PC-3 (cell line): ENCODE measurements around the gene ZYX. TPM values are rescaled to one million over a fixed set of nuclear protein-coding genes. Genes with fewer than 3 reads are reported as not detected.

ENCODE experiments used
- ATAC-seq: fragments of 200-7000 bp; cut with Tn5 transposase; 2 replicates; pipeline ENCODE4 v1.9.1; 2020; ENCODE audit warnings: mild to moderate bottlenecking, moderate library complexity
- BruUV-seq: library from RNA; stranded (reverse); fragments of 400-500 nt; replicated peaks from 2 replicates; lab custom pipeline; 2021; lab: Mats Ljungman, UMichigan
- CTCF ChIA-PET: fragments of 300-600 bp; sonication (Branson Sonifier 250); formaldehyde crosslinking; loops from one replicate; lab custom pipeline; 2022; ENCODE audit warnings: antibody characterized with exemption; lab: Charles Lee
- POLR2A ChIA-PET: fragments of 300-600 bp; sonication (Branson Sonifier 250); formaldehyde crosslinking; loops from one replicate; lab custom pipeline; 2022; ENCODE audit warnings: antibody characterized with exemption; ENCODE audit not compliant: unreplicated experiment; lab: Charles Lee
- DNase-seq: peaks from one replicate; pipeline ENCODE4 v3.0.0-alpha.2; 2015
- H2AFZ ChIP-seq: fragments of 300-600 bp; sonication (generic); 2 replicates; pipeline ENCODE4 v1.6.0; 2016; ENCODE audit warnings: antibody characterized with exemption, low read length
- H3F3A ChIP-seq: fragments of 300-600 bp; sonication (generic); one replicate; pipeline ENCODE4 v1.6.0; 2017; ENCODE audit warnings: antibody characterized with exemption, low read length, control low read depth, mild to moderate bottlenecking; ENCODE audit not compliant: unreplicated experiment
- H3K27ac ChIP-seq: fragments of 300-600 bp; sonication (generic); 2 replicates; pipeline ENCODE4 v1.5.1; 2016; ENCODE audit warnings: mild to moderate bottlenecking, low read length
- H3K27me3 ChIP-seq: fragments of 300-600 bp; sonication (generic); 2 replicates; pipeline ENCODE4 v1.6.1; 2016; ENCODE audit warnings: low read length, mixed read lengths
- H3K36me3 ChIP-seq: fragments of 300-600 bp; sonication (generic); 2 replicates; pipeline ENCODE4 v1.6.1; 2016; ENCODE audit warnings: low read depth, mixed run types, low read length, mixed read lengths
- H3K4me1 ChIP-seq: fragments of 300-600 bp; sonication (generic); 2 replicates; pipeline ENCODE4 v1.5.1; 2016; ENCODE audit warnings: low read length; ENCODE audit not compliant: insufficient read depth
- H3K4me2 ChIP-seq: fragments of 300-600 bp; sonication (generic); 2 replicates; pipeline ENCODE4 v1.6.0; 2016; ENCODE audit warnings: low read length
- H3K4me3 ChIP-seq: fragments of 300-600 bp; sonication (generic); 2 replicates; pipeline ENCODE4 v1.5.1; 2016; ENCODE audit warnings: mild to moderate bottlenecking, low read length, mixed read lengths
- H3K79me2 ChIP-seq: fragments of 300-600 bp; sonication (generic); 2 replicates; pipeline ENCODE4 v1.6.1; 2017; ENCODE audit warnings: low read length, mixed read lengths
- H3K9ac ChIP-seq: fragments of 300-600 bp; sonication (generic); 2 replicates; pipeline ENCODE4 v1.6.0; 2016; ENCODE audit warnings: mild to moderate bottlenecking, low read length
- H3K9me2 ChIP-seq: fragments of 300-600 bp; sonication (generic); replicated peaks from 2 replicates; pipeline ENCODE4 v1.6.1; 2016; ENCODE audit warnings: mixed run types, low read length, mixed read lengths
- H3K9me3 ChIP-seq: fragments of 300-600 bp; sonication (generic); 2 replicates; pipeline ENCODE4 v1.6.1; 2016; ENCODE audit warnings: low read length, mixed read lengths
- H4K20me1 ChIP-seq: fragments of 300-600 bp; sonication (generic); 2 replicates; pipeline ENCODE4 v1.6.1; 2016; ENCODE audit warnings: low read length, mixed read lengths
- EZH2 ChIP-seq: fragments of 300-600 bp; sonication (generic); IDR thresholded peaks from one replicate; pipeline ENCODE4 v1.6.1; 2017; ENCODE audit warnings: antibody characterized with exemption, mild to moderate bottlenecking, low read length; ENCODE audit not compliant: unreplicated experiment
- EZH2phosphoT487 ChIP-seq: fragments of 300-600 bp; sonication (generic); IDR thresholded peaks from 2 replicates; pipeline ENCODE4 v1.6.1; 2018; ENCODE audit warnings: mild to moderate bottlenecking, antibody characterized with exemption, low read length, borderline replicate concordance
- intact Hi-C: fragments of 100-400 bp; cut with micrococcal nuclease; formaldehyde crosslinking; loops from 2 replicates; pipeline ENCODE4 v1.9.0; 2023
- total RNA-seq: library from RNA; depleted of rRNA; stranded (reverse); fragments of >200 nt; gene quantifications from 2 replicates; pipeline ENCODE4 v1.2.3, GENCODE V29; 2014
- TF ChIP-seq, protein P1 (sequence below): fragments of 300-600 bp; sonication (generic); conservative IDR thresholded peaks from 2 replicates; pipeline ENCODE4 v1.5.1; 2017; ENCODE audit warnings: antibody characterized with exemption, low read depth, mild to moderate bottlenecking, low read length

ZYX gene
- total RNA-seq, 1 experiment from 2014 or later = 108 TPM

DNA sequence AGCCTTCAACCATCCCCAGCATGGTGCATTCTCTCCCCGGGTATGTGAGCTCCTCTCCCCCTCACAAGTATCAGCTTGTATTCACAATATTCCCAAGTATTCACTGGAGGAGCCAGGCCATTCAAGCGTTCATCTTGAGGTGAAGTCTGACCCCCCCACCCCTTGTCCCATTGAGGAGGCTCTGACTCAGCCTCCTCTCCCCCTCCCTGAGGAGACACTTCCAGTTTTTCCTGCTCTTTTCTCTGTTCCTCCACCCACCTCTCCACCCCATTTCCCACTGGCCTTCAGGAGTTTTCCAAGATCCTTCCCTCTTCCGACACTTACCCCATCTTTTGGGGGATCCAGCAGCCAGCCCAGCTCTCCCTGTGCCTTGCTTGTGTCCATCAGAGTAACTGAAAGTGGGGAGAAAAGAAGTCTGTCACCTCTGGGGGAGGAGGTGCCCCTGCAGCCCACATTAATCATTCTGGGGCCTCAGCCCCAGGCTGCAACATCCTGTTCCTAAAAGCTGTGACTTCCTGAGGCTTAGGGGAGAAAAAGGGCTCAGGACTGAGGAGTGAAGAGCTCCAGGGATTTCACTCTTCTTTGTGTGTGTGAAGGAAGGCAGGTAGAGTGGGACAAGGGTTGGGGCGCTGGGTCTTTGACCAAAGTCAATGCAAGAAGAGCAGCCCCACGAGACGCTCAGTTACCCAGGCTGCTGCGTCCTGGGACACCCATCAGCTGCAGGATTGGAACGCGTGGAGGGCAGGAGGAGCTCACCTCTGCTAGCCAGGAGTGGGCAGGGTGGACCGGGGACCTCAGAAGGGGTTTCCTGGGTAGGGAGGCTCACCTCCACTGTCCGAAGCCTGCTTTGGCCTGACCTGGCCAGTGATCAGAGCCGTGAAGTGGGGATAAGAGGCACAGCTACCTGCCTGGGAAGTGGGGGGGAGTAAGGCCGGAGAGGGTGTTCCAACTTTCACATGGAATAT, 26.4 kb downstream of the ZYX start:
- BruUV-seq = no TSS peak
- H3K36me3 ChIP-seq = peaks cover 3% of the 10 kb centered on the region; the same call in 1 of the 2 replicates
- CTCF ChIA-PET = interaction anchor here (0.6 to 1.4 kb wide), 2 partner anchors 144 to 192 kb away, joined by 3 to 4 read pairs; partner anchors contain the start of gene GSTK1
- no peaks in the 10 kb centered on the region for H3F3A ChIP-seq
- peak; percentile 68 for DNase-seq
- no peaks in the 10 kb centered on the region for H3K9me3 ChIP-seq
- intact Hi-C loops = no loop called here
- POLR2A ChIA-PET = interaction anchor here (0.6 kb wide), 2 partner anchors 61 to 186 kb away, joined by 5 to 6 read pairs; no protein-coding TSS in a partner anchor
- H3K4me3 ChIP-seq = peak overlapping the region; percentile 95
- H2AFZ ChIP-seq = peak overlapping the region; percentile 66
- TF ChIP-seq EZH2 (no peak), EZH2phosphoT487 (no peak)
- TF ChIP-seq, protein P1, sequence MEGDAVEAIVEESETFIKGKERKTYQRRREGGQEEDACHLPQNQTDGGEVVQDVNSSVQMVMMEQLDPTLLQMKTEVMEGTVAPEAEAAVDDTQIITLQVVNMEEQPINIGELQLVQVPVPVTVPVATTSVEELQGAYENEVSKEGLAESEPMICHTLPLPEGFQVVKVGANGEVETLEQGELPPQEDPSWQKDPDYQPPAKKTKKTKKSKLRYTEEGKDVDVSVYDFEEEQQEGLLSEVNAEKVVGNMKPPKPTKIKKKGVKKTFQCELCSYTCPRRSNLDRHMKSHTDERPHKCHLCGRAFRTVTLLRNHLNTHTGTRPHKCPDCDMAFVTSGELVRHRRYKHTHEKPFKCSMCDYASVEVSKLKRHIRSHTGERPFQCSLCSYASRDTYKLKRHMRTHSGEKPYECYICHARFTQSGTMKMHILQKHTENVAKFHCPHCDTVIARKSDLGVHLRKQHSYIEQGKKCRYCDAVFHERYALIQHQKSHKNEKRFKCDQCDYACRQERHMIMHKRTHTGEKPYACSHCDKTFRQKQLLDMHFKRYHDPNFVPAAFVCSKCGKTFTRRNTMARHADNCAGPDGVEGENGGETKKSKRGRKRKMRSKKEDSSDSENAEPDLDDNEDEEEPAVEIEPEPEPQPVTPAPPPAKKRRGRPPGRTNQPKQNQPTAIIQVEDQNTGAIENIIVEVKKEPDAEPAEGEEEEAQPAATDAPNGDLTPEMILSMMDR = no peak
- peaks cover 20% of the 10 kb centered on the region for H3K79me2 ChIP-seq
- peaks cover 24% of the 10 kb centered on the region for H3K4me1 ChIP-seq
- peak overlapping the region; percentile 40 for H3K27ac ChIP-seq
- no peaks in the 10 kb centered on the region for H4K20me1 ChIP-seq
- H3K27me3 ChIP-seq = no peaks in the 10 kb centered on the region
- peak; percentile 29 for ATAC-seq
- H3K9me2 ChIP-seq = no peaks in the 10 kb centered on the region
- H3K4me2 ChIP-seq = peak overlapping the region; percentile 96
- H3K9ac ChIP-seq = peak overlapping the region; percentile 65

DNA sequence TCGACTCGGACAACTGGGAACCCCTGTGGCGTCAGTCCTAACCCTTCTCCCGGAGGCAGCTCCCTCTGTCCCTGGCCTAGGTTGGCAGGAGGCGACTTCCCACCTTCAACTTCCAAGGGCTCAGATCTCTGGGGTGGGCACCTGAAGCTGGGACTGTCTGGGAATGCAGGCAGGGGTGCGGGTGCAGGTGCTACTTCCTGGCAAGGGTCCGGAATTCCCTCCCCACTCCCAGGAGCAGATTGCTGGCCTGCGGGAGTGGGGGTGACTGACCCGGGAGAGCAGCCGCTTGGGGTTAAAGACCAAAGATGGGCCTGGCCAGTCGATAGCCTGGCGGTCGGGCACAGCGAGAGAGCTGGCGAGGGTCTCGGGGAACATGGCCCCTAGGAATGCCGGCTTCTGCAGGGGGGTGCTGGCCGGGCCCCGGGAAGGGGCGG, 27.1 kb downstream of the ZYX start:
- ATAC-seq (peak; percentile 19), DNase-seq (no peak)
- H3K9me2 ChIP-seq = no peaks in the 10 kb centered on the region
- intact Hi-C loops = no loop called here
- ChIA-PET CTCF (interaction anchor here (0.5 to 1.4 kb wide), 5 partner anchors 9 to 430 kb away, joined by 3 to 4 read pairs (median 4); no protein-coding TSS in a partner anchor), POLR2A (interaction anchor here (0.6 kb wide), 1 partner anchor 187 kb away, joined by 6 read pairs; no protein-coding TSS in a partner anchor)
- peaks cover 20% of the 10 kb centered on the region for H3K79me2 ChIP-seq
- H3F3A ChIP-seq = no peaks in the 10 kb centered on the region
- peak overlapping the region; percentile 40 for H3K27ac ChIP-seq
- no peaks in the 10 kb centered on the region for H3K9me3 ChIP-seq
- H4K20me1 ChIP-seq = no peaks in the 10 kb centered on the region
- no peaks in the 10 kb centered on the region for H3K27me3 ChIP-seq
- peak overlapping the region; percentile 96 for H3K4me2 ChIP-seq
- no peak for TF ChIP-seq EZH2phosphoT487
- TF ChIP-seq, protein P1 = no peak
- peak overlapping the region; percentile 65 for H3K9ac ChIP-seq
- no TSS peak for BruUV-seq
- peak overlapping the region; percentile 66 for H2AFZ ChIP-seq
- H3K4me3 ChIP-seq = peak overlapping the region; percentile 95
- peaks cover 3% of the 10 kb centered on the region; the same call in 1 of the 2 replicates for H3K36me3 ChIP-seq
- H3K4me1 ChIP-seq = peaks cover 24% of the 10 kb centered on the region
